NCI-H187 treated with DMSO at 0.1 percent for 48 hours (cell line): ENCODE results near the gene NECTIN2.
"Not testable (repeated sequence)": the region's sequence is repeated elsewhere in the genome, so short reads cannot be mapped to it uniquely, and the experiment has no call there.

ENCODE experiments used
- DNase-seq: peaks from one replicate; lab custom pipeline; 2025; lab: John Stamatoyannopoulos, UW

The NECTIN2 gene

GRCh38 chr19:44817725-44818465 lies 28.2 kb upstream of the NECTIN2 start:
- DNase-seq, result no peak

GRCh38 chr19:44818466-44819031 lies 27.5 kb upstream of the NECTIN2 start:
- no peak for DNase-seq

- no peak for DNase-seq
Measured at GRCh38 chr19:44819246-44819832, 26.8 kb upstream of the NECTIN2 start.

- no peak for DNase-seq
Measured at GRCh38 chr19:44820648-44821609, 25.2 kb upstream of the NECTIN2 start.

GRCh38 chr19:44822177-44822576 lies 23.9 kb upstream of the NECTIN2 start:
- no peak for DNase-seq

- no peak for DNase-seq
Measured at GRCh38 chr19:44822670-44823372, 23.3 kb upstream of the NECTIN2 start.

GRCh38 chr19:44823373-44823698 lies 22.8 kb upstream of the NECTIN2 start:
- DNase-seq, result no peak

GRCh38 chr19:44824761-44825160 lies 21.3 kb upstream of the NECTIN2 start:
- DNase-seq, result no peak

GRCh38 chr19:44832875-44833274 lies 13.2 kb upstream of the NECTIN2 start:
- not testable (repeated sequence) for DNase-seq

- DNase-seq, result not testable (repeated sequence)
Measured at GRCh38 chr19:44834399-44834798, 11.7 kb upstream of the NECTIN2 start.

- no peak for DNase-seq
Measured at GRCh38 chr19:44839276-44839675, 6.8 kb upstream of the NECTIN2 start.

- DNase-seq, result no peak
Measured at GRCh38 chr19:44840811-44841210, 5.3 kb upstream of the NECTIN2 start.

- DNase-seq, result no peak
Measured at GRCh38 chr19:44841231-44841630, 4.9 kb upstream of the NECTIN2 start.

GRCh38 chr19:44845286-44845611 lies 848 bp upstream of the NECTIN2 start:
- DNase-seq, result no peak

- DNase-seq, result no peak
Measured at GRCh38 chr19:44846455-44847143, 502 bp downstream of the NECTIN2 start.

- DNase-seq, result no peak
Measured at GRCh38 chr19:44847144-44848035, 1.3 kb downstream of the NECTIN2 start.

GRCh38 chr19:44848036-44848811 lies 2.1 kb downstream of the NECTIN2 start:
- DNase-seq, result no peak

- no peak for DNase-seq
Measured at GRCh38 chr19:44848812-44849447, 2.8 kb downstream of the NECTIN2 start.

- no peak for DNase-seq
Measured at GRCh38 chr19:44850641-44851109, 4.6 kb downstream of the NECTIN2 start.
